Measurements from ENCODE around the gene EMC9.

EMC9 gene

GRCh38 chr14:24186831-24187538 lies 45.6 kb upstream of the EMC9 start:
- in situ Hi-C loops (cut with HindIII; ENCODE audit: low sequenced_read_pairs) = no loop called here
- no peak for DNase-seq (ENCODE audit: low read depth, low spot score)
- no peak overlapping the region for H3K4me3 ChIP-seq (ENCODE audit: low read depth, low read length)
- TF ChIP-seq CTCF (IDR thresholded peaks at IDR 0.05; ENCODE audit: low read depth, low read length) = no peak

DNA sequence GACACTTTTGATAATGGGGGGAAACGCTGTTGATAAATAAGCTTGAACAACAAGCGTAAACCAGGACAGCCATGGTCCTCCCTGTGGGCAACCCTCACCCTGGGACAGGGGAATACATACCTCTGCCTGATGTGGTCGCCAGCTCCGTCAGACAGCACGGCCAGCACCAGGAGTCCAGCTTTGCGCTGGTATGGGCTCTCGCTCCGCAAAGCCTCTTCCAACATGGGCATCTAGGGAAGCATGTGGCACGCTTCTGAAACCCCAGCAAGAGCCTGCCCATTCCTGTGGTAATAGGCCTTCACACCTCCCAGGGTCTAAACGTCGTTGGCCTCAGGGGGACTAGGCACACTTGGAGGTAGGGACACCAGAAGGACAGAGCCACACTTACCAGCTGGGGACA lies 44.4 kb upstream of the EMC9 start:
- H3K4me3 ChIP-seq (ENCODE audit: low read depth, low read length) = no peak overlapping the region
- in situ Hi-C loops (cut with HindIII; ENCODE audit: low sequenced_read_pairs) = no loop called here
- no peak for TF ChIP-seq CTCF (IDR thresholded peaks at IDR 0.05; ENCODE audit: low read depth, low read length)
- no peak for DNase-seq (ENCODE audit: low read depth, low spot score)

GRCh38 chr14:24185026-24185425 lies 43.6 kb upstream of the EMC9 start:
- TF ChIP-seq CTCF (IDR thresholded peaks at IDR 0.05; ENCODE audit: low read depth, low read length) = no peak
- H3K4me3 ChIP-seq (ENCODE audit: low read depth, low read length) = no peak overlapping the region
- DNase-seq (ENCODE audit: low read depth, low spot score) = no peak
- in situ Hi-C loops (cut with HindIII; ENCODE audit: low sequenced_read_pairs) = no loop called here

DNA sequence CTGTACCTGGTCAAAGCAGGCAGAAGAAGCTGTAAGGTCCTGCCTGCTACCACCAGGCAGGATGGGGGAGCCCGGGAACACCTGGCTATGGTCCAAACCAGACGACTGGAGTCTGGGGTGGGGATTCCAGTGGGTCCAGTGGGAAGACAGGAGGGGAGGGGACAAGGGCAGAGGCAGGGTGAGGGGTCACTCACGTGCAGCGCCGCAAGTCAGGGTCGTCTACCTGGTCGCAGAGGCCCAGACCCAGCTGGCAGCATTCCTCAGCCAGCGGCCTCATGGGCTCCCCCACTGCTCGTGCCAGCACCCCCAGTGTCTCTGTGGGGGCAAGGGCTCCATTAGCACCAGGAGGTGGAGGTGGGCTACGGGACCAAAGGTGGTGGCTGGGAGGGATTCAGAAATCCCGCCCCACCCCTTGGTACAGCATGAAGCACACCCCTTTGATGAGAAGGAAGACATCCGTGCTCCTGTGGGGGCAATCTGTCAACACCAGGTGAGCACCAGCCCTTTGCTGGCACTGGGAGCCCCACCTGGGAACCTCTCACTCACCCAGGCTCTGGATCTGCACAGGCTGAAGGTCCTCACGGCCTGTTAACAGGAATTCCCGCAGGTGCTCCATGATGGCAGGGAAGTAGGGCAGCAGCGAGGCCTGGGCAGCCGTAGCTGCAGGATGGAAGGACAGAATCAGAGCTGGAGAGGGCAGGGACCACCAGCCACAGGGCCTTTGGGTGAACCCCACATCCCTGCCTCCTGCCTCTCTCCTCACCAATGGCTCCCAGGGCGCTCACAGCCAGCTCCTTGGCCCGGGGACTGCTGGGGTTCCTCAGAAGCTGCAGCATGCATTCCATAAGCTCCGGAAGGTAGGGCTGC lies 42.9 kb upstream of the EMC9 start:
- in situ Hi-C loops (cut with HindIII; ENCODE audit: low sequenced_read_pairs) = no loop called here
- no peak overlapping the region for H3K4me3 ChIP-seq (ENCODE audit: low read depth, low read length)
- TF ChIP-seq CTCF (IDR thresholded peaks at IDR 0.05; ENCODE audit: low read depth, low read length) = no peak
- DNase-seq (ENCODE audit: low read depth, low spot score) = no peak

- TF ChIP-seq CTCF (IDR thresholded peaks at IDR 0.05; ENCODE audit: low read depth, low read length) = no peak
- in situ Hi-C loops (cut with HindIII; ENCODE audit: low sequenced_read_pairs) = no loop called here
- H3K4me3 ChIP-seq (ENCODE audit: low read depth, low read length) = no peak overlapping the region
- DNase-seq (ENCODE audit: low read depth, low spot score) = no peak
Observed at GRCh38 chr14:24183014-24183481, 41.7 kb upstream of the EMC9 start.

DNA sequence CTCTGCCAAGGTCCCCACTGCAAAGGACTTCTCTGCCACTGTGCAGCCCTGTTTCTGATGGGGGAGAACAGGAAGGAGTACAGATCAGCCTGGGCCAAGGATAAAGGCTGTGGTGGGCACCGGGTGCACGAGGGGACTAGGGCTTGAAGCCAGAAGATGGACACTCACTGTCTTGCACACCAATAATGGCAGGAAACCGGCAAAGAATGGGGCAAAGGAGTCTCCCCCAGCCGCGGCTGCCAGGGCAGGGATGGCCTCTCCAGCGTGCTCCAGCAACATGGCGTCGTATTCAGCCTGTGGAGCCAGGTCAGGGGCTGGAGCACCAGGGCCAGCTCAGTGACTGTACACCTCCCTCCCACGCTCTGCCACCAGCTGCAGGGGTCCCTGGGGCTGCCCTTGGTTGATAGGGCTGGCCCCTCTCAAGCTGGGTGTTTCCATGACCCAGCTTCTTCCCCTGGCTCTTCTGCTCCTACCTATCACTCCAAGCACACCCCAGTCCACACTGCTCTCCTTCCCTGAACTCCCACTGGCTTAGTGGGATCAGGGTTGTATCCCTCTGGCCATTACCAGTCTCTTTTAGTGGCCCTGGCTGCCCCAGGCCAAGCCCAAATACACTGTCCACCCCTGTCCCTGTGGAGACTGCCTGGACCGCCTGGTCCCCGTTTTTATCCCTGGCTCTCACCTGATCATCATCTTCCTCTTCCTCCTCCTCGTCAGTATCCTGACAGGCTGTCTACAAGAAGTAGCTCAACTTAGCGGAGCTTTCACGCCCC lies 40.9 kb upstream of the EMC9 start:
- DNase-seq (ENCODE audit: low read depth, low spot score) = no peak
- TF ChIP-seq CTCF (IDR thresholded peaks at IDR 0.05; ENCODE audit: low read depth, low read length) = no peak
- in situ Hi-C loops (cut with HindIII; ENCODE audit: low sequenced_read_pairs) = no loop called here
- H3K4me3 ChIP-seq (ENCODE audit: low read depth, low read length) = no peak overlapping the region
